GM19240 (cell line): ENCODE data around the gene PLCH1.
"Not testable (repeated sequence)": the region's sequence is repeated elsewhere in the genome, so short reads cannot be mapped to it uniquely, and the experiment has no call there.

Experiments used
- DNase-seq: peaks from one replicate; pipeline ENCODE4 v3.0.0; 2011; ENCODE audit warnings: low spot score; ENCODE audit not compliant: insufficient read length

The PLCH1 gene

DNA sequence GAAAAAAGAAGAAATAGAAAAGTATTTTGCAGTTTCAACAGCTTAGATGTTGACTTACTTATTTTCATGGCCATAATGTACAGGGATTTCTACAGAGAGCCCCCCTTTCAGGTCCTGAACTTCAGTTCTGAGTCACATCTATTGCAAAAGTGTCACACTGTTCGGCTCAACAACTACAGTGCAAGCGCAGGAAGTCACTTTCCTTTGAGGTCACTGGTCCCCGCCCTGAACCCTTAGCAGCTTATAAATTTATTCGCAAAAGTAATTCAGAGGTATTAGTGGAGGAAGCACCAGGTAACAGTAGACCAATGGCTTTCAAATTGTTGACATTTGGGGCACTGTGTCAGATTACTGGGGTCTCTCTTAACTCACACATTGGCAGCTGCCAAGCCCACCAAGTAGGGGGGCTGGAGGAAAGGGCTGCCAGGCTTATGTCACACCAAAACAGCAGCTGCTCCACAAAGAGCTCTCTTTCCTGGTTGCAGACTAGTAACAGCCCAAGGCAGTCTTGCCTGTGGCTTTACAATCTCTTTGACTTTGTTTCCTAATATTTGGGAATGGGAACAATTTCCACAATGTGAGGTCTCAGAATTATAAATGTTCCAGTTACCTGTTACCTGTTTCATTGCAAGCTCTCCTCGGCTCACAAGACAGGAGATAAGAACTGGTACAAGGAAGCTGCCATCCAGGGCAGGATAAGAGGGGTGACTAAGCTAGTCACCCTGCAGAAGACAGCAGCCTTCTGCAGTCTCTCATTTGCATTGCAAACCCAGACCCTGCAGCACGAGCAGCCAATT, 321.1 kb downstream of the PLCH1 start:
- no peak for DNase-seq

DNA sequence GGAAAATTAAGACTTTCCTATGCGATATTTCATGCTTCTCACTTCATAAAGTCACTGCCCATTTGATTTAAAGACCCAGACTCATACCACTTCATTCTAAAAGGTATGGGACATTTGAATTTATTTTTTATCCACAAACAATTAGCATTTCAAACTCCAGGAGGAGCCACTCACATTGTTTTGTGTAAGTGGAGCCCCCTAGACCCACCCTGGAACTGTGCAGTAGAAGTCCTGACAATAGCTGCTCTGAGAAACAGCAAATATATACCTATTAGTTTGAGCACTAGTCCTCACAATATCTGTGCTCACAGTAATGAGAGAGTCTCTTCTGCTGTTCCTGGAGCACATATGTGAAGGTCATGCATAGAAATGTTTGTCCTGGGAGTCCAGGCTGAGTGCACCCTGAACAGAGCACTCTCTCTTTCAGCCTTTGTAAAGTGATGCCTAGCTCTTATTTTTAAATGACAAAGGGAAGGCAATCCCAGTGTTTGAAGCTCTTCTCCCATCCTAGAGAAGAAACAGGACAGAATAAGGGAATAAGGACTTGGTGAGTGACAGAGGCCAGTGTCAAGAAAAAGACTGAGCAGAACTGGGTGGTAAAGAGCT, 323.9 kb downstream of the PLCH1 start:
- DNase-seq = no peak

DNA sequence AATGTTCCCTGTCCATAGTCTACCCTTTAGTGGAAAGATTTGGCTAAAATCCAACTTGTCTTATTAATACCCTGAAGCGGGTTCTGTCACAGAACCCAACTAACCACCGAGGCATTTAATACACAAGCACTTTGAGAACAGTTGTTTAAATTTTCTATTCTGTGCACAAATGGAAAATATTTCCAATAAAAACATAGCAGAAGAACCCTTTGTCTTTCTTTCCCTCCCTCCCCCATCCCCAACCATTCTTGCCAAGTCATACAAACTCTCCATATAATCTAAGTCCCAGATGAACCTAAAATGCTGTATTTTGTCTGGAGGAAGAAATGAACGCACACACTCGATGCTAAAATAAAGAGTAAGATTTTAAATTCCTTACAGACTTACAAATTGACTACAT, 324.5 kb downstream of the PLCH1 start:
- DNase-seq = no peak

DNA sequence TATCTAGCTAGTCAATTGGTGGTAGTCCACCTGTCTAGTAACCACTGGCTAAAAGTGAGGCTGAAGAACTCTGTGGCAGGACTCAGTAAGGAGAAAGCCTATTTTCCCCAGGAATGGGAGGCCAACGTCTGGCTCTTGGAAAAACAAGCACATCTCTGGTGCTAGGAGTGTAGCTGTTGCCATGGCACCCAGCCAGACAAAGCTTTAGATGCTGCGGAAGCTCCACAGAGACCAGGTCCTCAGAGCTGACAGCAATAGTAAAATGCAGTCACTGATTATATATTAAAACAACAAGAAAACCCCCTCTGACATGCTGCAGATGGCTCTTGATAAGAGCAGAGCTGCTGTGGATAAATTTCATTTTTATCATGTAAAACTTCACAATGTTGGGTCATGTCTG, 326.5 kb downstream of the PLCH1 start:
- DNase-seq = no peak

DNA sequence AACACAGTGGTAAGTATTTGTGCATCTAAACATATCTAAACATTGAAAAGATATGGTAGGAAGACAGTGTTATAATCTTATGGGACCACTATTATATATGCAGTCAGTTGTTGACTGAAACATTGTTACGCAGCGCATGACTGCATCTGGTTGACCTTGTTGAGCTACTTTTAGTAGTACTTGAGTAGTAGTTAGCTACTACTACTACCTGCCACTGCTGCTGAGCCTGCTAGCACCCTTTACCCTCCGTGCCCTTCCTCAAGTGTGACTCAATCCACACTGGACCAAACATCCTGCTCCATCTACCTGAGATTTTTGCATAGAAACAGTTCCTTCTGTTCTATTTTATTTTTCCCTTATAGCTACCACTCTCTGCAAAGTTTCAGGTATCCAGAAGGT, 327.8 kb downstream of the PLCH1 start:
- DNase-seq = no peak

DNA sequence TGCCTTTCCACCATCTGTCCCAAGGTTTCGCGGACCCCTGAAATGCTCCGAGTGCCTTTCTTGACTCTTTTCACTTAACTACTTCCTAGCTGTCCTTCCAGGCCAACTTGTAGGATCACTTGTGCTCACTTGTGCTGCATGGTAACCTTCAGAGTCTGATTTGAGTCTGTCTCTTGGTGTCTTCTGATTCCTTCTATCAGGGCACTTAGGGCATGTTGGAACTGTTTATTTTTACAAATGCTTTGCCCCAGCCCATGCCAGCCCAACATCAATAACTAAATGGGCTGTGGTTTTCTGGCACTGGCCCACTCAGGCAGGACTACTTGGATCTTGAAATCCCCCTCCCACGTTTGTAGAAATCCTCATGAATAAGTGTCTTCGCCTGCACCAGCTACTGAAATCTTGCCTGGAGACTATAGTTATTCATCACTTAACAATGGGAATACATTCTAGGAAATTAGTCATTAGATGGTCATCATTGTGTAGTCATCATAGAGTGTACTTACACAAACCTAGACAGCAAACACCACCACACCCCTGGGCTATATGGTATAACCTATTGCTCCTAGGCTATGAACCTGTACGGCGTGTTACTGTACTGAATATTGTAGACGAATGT, 328.3 kb downstream of the PLCH1 start:
- no peak for DNase-seq

DNA sequence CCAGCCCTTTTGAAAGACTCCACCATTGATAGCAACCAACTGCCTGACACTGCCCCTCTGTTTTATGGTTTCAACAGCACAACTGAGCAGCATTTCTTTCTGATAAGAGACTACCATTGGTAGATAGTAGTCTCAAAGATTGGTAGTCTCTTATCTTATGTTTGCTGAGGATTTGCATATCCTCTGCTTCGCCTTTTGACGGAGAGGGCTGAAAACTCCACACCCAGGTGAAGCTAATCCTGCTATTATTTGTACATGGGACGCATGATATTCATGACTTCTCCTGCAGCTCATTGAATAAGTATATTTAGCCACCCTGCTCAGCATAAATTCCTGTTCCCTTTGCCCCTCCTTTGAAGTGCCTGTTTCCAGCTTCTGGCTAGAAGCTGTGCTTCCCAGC, 332.0 kb downstream of the PLCH1 start:
- no peak for DNase-seq

DNA sequence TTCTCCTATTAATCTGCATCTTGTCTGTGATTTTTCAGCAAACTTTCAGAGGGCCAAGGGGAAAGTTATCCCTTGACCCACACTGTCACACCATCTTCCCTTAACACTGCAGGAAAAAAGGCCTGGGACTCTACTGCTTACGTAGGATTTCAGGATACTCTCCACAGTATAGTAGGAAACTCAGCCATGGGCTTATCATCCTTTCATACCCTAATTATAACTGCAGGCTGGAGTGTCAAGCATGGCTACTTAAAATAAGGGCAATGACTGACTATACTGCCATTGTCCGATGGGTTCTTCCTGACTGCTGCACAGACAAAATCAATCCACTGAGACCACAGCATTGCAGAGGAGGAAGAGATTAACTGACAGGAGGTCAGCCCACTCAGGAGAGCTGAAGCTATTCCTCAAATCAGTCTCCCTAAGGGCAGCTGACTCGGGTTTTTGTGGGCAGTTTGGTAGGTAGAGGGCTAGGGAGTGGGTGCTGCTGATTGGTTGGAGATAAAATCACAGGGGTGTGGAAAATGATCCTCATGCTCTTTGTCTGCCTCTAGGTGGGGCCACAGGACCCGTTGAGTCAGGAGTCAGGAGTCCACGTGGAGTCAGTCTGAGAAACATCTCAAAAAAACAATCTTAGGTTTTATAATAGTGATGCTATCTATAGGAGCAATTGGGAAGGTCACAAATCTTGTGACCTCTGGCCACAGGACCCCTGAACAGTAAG, 333.2 kb downstream of the PLCH1 start:
- DNase-seq = no peak

DNA sequence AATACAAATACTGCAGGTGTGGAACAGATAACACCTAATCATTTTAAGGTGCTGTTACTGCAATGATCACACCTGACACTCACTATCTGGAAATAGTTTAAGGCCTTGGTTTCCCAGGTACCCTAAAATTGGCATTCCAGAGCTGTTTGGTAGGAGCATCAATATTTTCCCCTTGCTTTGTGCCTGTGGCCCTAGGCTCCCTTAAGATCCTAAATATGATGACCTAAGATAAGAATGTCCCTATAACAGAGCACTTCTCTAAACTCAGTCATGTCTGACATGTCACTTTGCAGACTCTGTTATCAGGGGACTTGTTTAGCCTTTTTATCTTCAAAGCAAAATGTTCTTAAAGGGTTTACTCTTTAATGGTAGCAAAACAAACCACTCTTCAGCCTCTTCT, 335.5 kb downstream of the PLCH1 start:
- no peak for DNase-seq

DNA sequence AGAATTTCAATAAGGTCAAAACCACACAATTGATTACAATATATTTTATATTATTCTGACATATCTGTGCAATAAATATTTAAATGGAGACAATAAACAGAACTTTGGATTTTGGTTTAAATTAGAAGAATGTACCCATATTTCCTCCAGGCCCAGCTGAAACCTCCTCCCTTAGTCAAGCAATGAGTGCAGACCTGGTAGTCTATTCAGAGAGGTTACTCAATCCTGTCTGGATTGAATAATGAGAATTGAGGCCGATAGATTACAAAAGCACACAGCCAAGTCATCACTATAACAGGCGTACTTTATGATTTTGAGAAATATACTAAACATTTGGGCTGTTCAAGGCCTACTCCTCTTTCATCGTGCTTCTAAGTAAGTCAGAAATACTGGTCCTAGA, 336.9 kb downstream of the PLCH1 start:
- DNase-seq = no peak

DNA sequence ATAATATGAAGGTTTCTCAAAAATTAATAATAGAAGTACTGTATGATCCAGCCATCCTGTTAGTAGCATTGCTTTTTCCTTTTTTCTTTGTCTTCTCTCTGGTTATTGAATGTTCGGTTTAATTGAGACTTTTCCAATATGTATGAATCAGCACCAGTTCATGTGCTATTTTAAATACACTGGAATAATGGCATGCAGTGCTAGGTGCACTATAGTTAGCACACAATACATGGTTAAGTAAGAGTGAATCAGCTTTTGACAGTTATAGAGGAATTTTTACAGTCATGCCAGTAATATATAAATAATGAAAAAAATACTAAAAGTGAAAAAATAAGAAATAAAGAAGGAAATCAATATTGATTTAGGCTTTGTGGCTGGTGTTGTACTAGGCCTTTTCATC, 337.5 kb downstream of the PLCH1 start:
- no peak for DNase-seq

DNA sequence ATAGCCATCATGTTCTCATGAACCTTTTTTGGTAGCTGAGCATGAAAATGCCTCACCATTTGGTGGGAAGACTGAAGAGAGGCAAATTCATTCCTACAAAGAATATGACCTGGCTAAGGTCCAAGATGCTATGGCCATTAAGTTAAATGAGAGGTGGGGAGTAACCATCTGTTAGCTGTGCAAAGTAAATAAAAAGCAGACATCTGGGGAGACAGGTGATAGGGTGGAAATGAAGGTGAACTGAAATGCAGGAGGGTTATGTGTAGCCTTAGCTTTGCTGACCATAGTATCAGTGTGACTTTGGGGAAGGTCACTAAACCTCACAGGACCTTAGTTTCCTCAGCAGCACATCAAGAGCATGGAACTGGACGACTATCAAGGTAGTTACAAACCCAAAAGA, 340.4 kb downstream of the PLCH1 start:
- no peak for DNase-seq

DNA sequence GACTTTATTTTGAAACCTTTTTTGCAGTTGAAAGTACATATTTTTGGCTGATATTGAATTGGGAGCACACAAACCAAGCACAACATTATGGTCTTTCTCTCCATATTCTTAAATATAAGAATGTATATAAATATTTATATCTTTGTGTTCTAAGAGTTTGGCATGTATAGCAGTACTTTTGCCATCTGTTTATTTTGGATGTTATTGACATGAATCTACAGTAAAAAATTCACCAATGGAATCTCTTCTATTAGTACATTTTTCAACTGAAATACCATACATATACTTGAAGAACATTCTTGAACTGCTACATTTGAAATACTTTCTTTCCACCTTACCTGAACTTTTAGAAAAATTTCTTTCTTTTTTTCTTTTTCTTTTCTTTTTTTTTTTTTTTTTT, 342.2 kb downstream of the PLCH1 start:
- no peak for DNase-seq

DNA sequence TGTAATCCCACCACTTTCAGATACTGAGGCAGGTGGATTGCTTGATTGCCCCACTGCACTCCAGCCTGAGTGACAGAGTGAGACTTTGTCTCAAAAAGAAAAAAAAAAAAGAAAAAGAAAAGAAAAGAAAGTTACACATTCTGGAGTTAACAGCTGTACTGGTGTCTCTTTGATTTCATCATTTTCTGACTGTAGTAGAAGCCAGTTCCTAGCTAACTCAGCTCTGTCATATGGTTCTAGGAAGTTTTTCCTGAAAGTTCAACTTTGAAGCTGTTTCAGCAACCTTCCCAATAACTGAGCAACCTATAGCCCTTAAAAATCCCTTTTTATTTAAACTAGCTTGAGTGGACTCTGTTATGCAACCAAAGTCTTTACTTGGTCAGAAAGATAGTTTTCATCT, 346.8 kb downstream of the PLCH1 start:
- DNase-seq = no peak

DNA sequence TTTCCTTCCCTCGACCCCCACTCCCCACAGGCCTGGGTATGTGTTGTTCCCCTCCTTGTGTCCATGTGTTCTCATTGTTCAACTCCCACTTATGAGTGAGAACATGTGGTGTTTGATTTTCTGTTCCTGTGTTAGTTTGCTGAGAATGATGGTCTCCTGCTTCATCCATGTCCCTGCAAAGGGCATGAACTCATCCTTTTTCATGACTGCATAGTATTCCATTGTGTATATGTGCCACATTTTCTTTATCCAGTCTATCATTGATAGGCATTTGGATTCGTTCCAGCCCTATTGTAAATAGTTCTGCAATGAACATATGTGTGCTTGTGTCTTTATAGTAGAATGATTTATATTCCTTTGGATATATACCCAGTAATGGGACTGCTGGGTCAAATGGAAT, 350.0 kb downstream of the PLCH1 start:
- not testable (repeated sequence) for DNase-seq

DNA sequence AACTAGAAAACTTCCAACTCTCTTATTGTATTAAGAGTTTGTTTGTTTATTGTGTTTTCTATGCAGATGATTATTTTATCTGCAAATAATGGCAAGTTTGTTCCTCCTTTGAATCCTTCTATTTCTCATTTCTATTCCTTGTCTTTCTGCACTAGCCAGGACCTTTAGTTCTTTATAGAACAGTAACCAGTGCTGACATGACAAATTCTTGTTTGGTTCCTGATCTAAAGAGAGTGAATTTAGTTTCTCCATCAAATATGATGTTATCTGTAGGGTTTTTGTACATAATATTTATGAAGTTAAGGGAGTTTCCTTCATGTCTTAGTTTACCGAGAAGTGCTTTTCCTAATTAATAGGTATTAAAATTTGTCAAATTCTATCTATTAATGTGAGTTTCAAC, 350.6 kb downstream of the PLCH1 start:
- no peak for DNase-seq

DNA sequence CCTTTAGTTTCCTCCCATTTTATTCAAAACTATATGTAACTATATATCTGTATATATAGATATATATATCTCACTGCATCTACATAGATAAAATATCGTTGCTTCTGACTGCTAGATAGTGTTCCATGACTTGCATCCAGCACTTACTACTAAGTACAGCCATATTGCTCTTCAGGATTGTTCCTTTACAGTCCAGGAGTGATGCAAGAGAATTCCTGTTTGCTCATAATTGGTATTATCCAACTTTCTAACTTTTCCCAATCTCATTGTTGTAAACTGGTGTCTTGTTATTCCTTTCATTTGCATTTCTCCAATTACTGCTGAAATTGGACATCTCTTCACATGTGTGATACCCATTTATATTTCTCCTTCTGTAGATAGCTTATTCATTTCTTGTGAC, 351.6 kb downstream of the PLCH1 start:
- no peak for DNase-seq

DNA sequence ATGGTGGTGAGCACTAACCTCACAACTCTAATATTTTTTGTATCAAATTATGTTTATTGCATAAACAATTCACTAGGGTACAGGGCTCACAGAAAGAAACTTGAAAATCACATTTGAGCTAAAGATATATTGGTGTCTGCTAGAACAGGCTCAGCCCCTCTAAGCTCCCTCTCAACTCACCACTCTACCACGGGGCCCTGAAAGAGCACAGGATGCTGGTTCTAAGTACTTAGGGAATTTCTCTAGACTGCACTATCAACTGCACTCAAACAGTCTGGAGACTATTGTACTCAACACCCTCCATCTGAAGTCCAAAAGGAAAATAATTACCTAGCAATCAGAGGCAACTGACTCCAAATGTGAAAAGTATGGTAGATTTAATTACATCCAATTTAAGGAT, 352.7 kb downstream of the PLCH1 start:
- DNase-seq = no peak

DNA sequence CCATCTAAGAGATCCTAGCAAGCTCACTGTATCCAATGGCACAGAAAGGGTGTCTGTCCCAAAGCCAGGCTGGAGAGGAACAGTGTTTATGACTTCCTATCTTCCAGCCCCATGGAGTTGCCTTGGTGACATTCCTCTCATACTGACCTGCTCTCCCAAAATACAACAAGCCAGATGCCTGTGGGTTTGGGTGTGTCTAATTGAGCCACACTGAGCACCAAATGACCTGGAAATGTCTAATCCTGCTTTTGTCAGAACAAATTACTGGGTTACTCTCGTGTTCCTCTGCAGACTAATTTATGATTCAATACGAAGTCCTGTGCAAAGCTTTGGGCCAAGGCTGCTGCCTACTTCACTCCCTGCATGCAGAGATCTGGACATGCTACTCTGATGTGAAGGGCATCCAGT, 353.3 kb downstream of the PLCH1 start:
- DNase-seq = no peak

DNA sequence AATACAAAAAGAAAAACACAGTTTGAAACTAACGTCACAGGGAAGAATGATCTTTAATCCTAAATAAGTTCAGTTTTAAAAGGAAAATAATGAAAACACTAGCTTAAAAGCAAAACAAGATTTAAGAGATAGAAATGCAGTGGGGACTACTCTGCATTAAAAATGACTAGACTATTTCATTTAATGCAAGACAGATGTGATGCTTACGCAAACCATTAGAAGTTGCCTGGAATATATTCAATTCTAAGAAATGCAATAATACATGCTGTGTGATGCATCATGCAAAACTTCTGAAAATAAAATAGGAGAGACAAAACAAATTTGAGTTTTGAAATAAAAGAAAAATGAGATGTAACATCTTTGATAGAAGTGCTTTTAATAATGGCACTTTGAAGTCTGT, 353.8 kb downstream of the PLCH1 start:
- DNase-seq = no peak

DNA sequence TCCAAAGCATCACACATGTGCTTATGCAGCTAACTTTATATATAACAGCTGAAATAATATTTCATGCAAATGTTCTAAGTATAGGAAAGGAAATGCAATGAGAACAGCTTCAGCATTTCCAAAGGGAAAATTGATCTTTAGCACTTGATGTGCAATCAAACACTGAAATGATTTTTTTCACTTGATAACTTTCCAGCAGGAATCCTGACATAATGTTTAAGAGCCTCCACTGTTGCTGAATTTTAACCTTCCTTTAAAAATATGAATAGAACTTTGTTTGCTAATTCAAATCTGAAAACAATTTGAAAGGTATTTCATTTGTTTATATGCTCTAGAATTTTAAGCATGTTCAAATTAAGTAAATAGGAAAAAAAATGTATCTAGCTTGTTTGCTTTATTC, 354.5 kb downstream of the PLCH1 start:
- no peak for DNase-seq

DNA sequence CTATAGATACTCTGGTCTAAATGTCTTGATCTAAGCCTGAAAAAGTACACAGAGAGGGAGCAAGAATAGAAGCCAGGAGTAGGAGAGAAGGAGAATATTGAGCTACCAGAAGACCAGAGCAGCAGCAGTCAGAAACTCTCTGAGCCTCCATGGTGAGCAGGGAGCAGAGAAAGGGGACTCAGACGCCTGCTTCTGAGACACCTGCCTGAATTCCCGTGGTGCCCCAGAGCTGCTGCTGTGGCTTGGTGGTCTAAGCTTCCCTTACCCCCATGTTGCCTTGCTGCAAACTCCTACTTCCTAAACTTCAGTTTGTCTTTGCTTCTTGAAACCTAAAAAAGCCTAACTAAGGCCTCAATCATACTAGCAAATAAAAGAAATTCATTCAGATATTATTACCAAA, 356.5 kb downstream of the PLCH1 start:
- no peak for DNase-seq
